H1 (cell line): ENCODE measurements around the gene OR5K2. TPM values are rescaled to one million over a fixed set of nuclear protein-coding genes. Genes with fewer than 3 reads are reported as not detected.

Experiments
- CTCF ChIA-PET: fragments of 300-600 bp; sonication (Branson Sonifier 250); formaldehyde crosslinking; loops from one replicate; lab custom pipeline; 2021; ENCODE audit not compliant: partially characterized antibody; lab: Charles Lee
- POLR2A ChIA-PET: fragments of 300-600 bp; sonication (Branson Sonifier 250); formaldehyde crosslinking; loops from one replicate; lab custom pipeline; 2021; ENCODE audit warnings: inconsistent platforms; ENCODE audit not compliant: partially characterized antibody; lab: Charles Lee
- DNase-seq, 2 experiments: peaks; one replicate each; pipeline versions ENCODE4 v3.0.0 to v3.0.0-alpha.2; 2010 to 2022; ENCODE audit warnings: low spot score in 2 of 2, low read depth in 1 of 2, mixed read lengths in 1 of 2
- FAIRE-seq: peaks from 2 replicates; lab custom pipeline; 2011; peaks lifted over from hg19 to GRCh38; lab: Jason Lieb, UNC
- H2AFZ ChIP-seq: 2 replicates; pipeline ENCODE4 v1.8.1; 2012; ENCODE audit warnings: low read length, inconsistent platforms
- H2AK5ac ChIP-seq: 2 replicates; pipeline ENCODE4 v1.6.1; 2013; ENCODE audit warnings: low read depth, low read length
- H2BK120ac ChIP-seq: replicated peaks from 2 replicates; pipeline ENCODE3; 2013; ENCODE audit warnings: low read depth, low read length, inconsistent platforms
- H2BK12ac ChIP-seq: 2 replicates; pipeline ENCODE4 v1.6.1; 2013; ENCODE audit warnings: low read depth, low read length
- H2BK15ac ChIP-seq: 2 replicates; pipeline ENCODE4 v1.6.1; 2013; ENCODE audit warnings: low read length
- H2BK20ac ChIP-seq: 2 replicates; pipeline ENCODE4 v1.6.1; 2013; ENCODE audit warnings: low read length
- H2BK5ac ChIP-seq: 2 replicates; pipeline ENCODE4 v1.6.1; 2013; ENCODE audit warnings: low read depth, low read length
- H3K14ac ChIP-seq: 2 replicates; pipeline ENCODE4 v1.6.1; 2013; ENCODE audit warnings: inconsistent platforms; ENCODE audit not compliant: insufficient read length
- H3K18ac ChIP-seq: 2 replicates; pipeline ENCODE4 v1.6.1; 2013; ENCODE audit warnings: low read length; ENCODE audit errors: extremely low read depth
- H3K23ac ChIP-seq: 2 replicates; pipeline ENCODE4 v1.6.1; 2013; ENCODE audit warnings: inconsistent platforms; ENCODE audit not compliant: insufficient read length
- H3K23me2 ChIP-seq: 2 replicates; pipeline ENCODE4 v1.6.1; 2013; ENCODE audit warnings: low read depth, low read length
- H3K27ac ChIP-seq: 2 replicates; pipeline ENCODE4 v1.6.1; 2011; ENCODE audit warnings: low read depth, low read length, inconsistent platforms
- H3K27me3 ChIP-seq, 4 experiments: replicated peaks in 1 of 4; 1 replicate in 1 of 4; 2 replicates in 3 of 4; pipeline versions ENCODE4 v1.6.1 to v1.8.1; 2011 to 2013; ENCODE audit warnings: low read length in 3 of 4, mild to moderate bottlenecking in 3 of 4, inconsistent platforms in 2 of 4, mixed read lengths in 2 of 4, moderate library complexity in 1 of 4; ENCODE audit not compliant: control insufficient read depth in 3 of 4, insufficient read depth in 3 of 4; ENCODE audit errors: extremely low read depth in 1 of 4
- H3K36me3 ChIP-seq, 4 experiments: 2 replicates each; pipeline versions ENCODE4 v1.6.1 to v1.8.1; 2011 to 2013; ENCODE audit warnings: mild to moderate bottlenecking in 4 of 4, low read length in 3 of 4, moderate library complexity in 2 of 4, control low read depth in 1 of 4, inconsistent platforms in 1 of 4; ENCODE audit not compliant: insufficient read depth in 4 of 4, control insufficient read depth in 2 of 4
- H3K4ac ChIP-seq: replicated peaks from 2 replicates; pipeline ENCODE3; 2013; ENCODE audit warnings: low read length, low read depth, mixed read lengths, inconsistent platforms; ENCODE audit not compliant: insufficient read length
- H3K4me1 ChIP-seq, 4 experiments: replicated peaks in 1 of 4; 1 replicate in 1 of 4; 2 replicates in 3 of 4; pipeline versions ENCODE4 v1.6.1 to v1.8.1; 2011 to 2013; ENCODE audit warnings: low read length in 3 of 4, inconsistent platforms in 2 of 4, mixed read lengths in 1 of 4; ENCODE audit not compliant: insufficient read depth in 4 of 4, control insufficient read depth in 3 of 4
- H3K4me2 ChIP-seq, 2 experiments: 2 replicates each; pipeline versions ENCODE4 v1.6.1 to v1.8.1; 2011 to 2013; ENCODE audit warnings: low read depth in 2 of 2, low read length in 2 of 2, control low read depth in 1 of 2, inconsistent platforms in 1 of 2, mild to moderate bottlenecking in 1 of 2; ENCODE audit not compliant: insufficient read depth in 1 of 2
- H3K4me3 ChIP-seq, 4 experiments: fragments of 200-600, 300-600 bp in 1 of 4; sonication (generic), shearing (Covaris generic), sonication (Bioruptor Twin) in 1 of 4; 2 replicates each; pipeline versions ENCODE4 v1.5.1 to v1.8.1; 2011 to 2016; ENCODE audit warnings: low read length in 4 of 4, low read depth in 3 of 4, control low read depth in 2 of 4, inconsistent platforms in 2 of 4, mild to moderate bottlenecking in 2 of 4, mixed read lengths in 1 of 4, moderate library complexity in 1 of 4; ENCODE audit not compliant: insufficient read depth in 2 of 4; ENCODE audit errors: extremely low read depth in 1 of 4
- H3K56ac ChIP-seq: replicated peaks from 2 replicates; pipeline ENCODE3; 2013; ENCODE audit warnings: low read depth, mild to moderate bottlenecking, mixed read lengths, low read length, inconsistent platforms; ENCODE audit not compliant: insufficient read length
- H3K79me1 ChIP-seq: 2 replicates; pipeline ENCODE4 v1.6.1; 2013; ENCODE audit warnings: low read depth, low read length, control low read depth
- H3K79me2 ChIP-seq, 2 experiments: 2 replicates each; pipeline versions ENCODE4 v1.6.1 to v1.8.1; 2012 to 2013; ENCODE audit warnings: low read length in 2 of 2, mild to moderate bottlenecking in 2 of 2, inconsistent platforms in 1 of 2; ENCODE audit not compliant: insufficient read depth in 2 of 2, control insufficient read depth in 1 of 2
- H3K9ac ChIP-seq, 4 experiments: replicated peaks in 1 of 4; 1 replicate in 1 of 4; 2 replicates in 3 of 4; pipeline versions ENCODE4 v1.6.1 to v1.8.1; 2011 to 2013; ENCODE audit warnings: low read depth in 3 of 4, low read length in 3 of 4, control low read depth in 2 of 4, mild to moderate bottlenecking in 2 of 4, moderate library complexity in 2 of 4, inconsistent platforms in 1 of 4; ENCODE audit errors: extremely low read depth in 1 of 4
- H3K9me3 ChIP-seq, 2 experiments: 2 replicates each; pipeline versions ENCODE4 v1.6.1 to v1.8.1; 2012 to 2013; ENCODE audit warnings: mild to moderate bottlenecking in 2 of 2, moderate library complexity in 2 of 2, control low read depth in 1 of 2, inconsistent platforms in 1 of 2, low read depth in 1 of 2, low read length in 1 of 2, mixed read lengths in 1 of 2; ENCODE audit not compliant: insufficient read depth in 2 of 2
- H4K20me1 ChIP-seq, 2 experiments: replicated peaks in 1 of 2; 2 replicates each; pipeline versions ENCODE3 to v1.8.1; 2011 to 2013; ENCODE audit warnings: inconsistent platforms in 2 of 2, low read length in 2 of 2, mild to moderate bottlenecking in 1 of 2; ENCODE audit not compliant: insufficient read depth in 2 of 2, control insufficient read depth in 1 of 2
- H4K5ac ChIP-seq: 2 replicates; pipeline ENCODE4 v1.6.1; 2013; ENCODE audit warnings: low read length, low read depth, mixed read lengths, inconsistent platforms; ENCODE audit not compliant: insufficient read length
- H4K8ac ChIP-seq: 2 replicates; pipeline ENCODE4 v1.8.0; 2013; ENCODE audit warnings: mild to moderate bottlenecking, moderate library complexity, low read length, inconsistent platforms; ENCODE audit not compliant: insufficient read depth; ENCODE audit errors: extremely low read depth
- H4K91ac ChIP-seq: replicated peaks from 2 replicates; pipeline ENCODE3; 2013; ENCODE audit warnings: low read length, mixed read lengths, inconsistent platforms; ENCODE audit not compliant: insufficient read length
- JUN ChIP-seq: IDR thresholded peaks from 2 replicates; pipeline ENCODE4 v1.6.1; 2011; ENCODE audit warnings: low read depth, mild to moderate bottlenecking, improper control_type of control experiment, low read length
- SIRT6 ChIP-seq: IDR thresholded peaks from one replicate; pipeline ENCODE4 v1.7.1; 2012; ENCODE audit warnings: low read length, inconsistent platforms
- USF2 ChIP-seq: IDR thresholded peaks from 2 replicates; pipeline ENCODE4 v1.6.1; 2011; ENCODE audit warnings: low read length, improper control_type of control experiment
- WGBS, 2 experiments: shearing (Covaris generic) in 1 of 2; methylation state at CpG; one replicate each; pipeline versions ENCODE4 v1.1.6 to v1.1.7; 2013 to 2015; ENCODE audit warnings: low lambda C conversion rate in 2 of 2, mixed read lengths in 2 of 2, inconsistent platforms in 1 of 2, low coverage in 1 of 2, missing lambda C conversion rate in 1 of 2; ENCODE audit not compliant: insufficient replicate concordance in 2 of 2, insufficient coverage in 1 of 2, insufficient read length in 1 of 2; ENCODE audit errors: extremely low coverage in 1 of 2, missing lambda C conversion rate in 1 of 2; 5-methylcytosine and 5-hydroxymethylcytosine counted together
- polyA plus RNA-seq, 7 experiments: library from polyadenylated mRNA; depleted of rRNA in 3 of 7; stranded (reverse) in 5 of 7; unstranded in 2 of 7; fragments of >200 nt in 5 of 7; fragments of 200-250 nt in 2 of 7; gene quantifications; 1 replicate in 5 of 7; 2 replicates in 1 of 7; 4 replicates in 1 of 7; pipeline versions ENCODE4 v1.2.1 to v1.2.3, GENCODE V29; 2011 to 2013; ENCODE audit warnings: missing spikeins in 2 of 7, mixed read lengths in 2 of 7
- total RNA-seq: library from RNA; stranded (reverse); fragmentation: NEBNext Ultra II Directional; extraction: Animal tissue kit (Norgen Biotek cat#: 25700); gene quantifications from 2 replicates; pipeline ENCODE4 v1.2.1, GENCODE V29; 2021

The OR5K2 gene
- total and polyA plus RNA-seq, 2 of the 8 experiments (the other 6 are each of a cell fraction or from before 2014, with no cell fraction given), result not detected

- Histone ChIP-seq H3K23ac (no peak overlapping the region), H3K27me3 (no peaks in the 10 kb centered on the region), H3K79me1 (no peaks in the 10 kb centered on the region), H3K14ac (no peak overlapping the region), H3K27ac (no peak overlapping the region), H3K23me2 (no peaks in the 10 kb centered on the region; the same call in 1 of the 2 replicates), H3K4ac (no peak overlapping the region), H3K9me3 (no peaks in the 10 kb centered on the region), H2BK12ac (no peak overlapping the region), H2BK5ac (no peak overlapping the region), H2BK120ac (no peak overlapping the region), H2BK15ac (no peak overlapping the region), H2AFZ (no peak overlapping the region), H4K5ac (no peak overlapping the region), H4K8ac (no peak overlapping the region), H3K4me2 (no peak overlapping the region), H3K4me1 (no peaks in the 10 kb centered on the region), H3K9ac (no peak overlapping the region), H3K18ac (no peak overlapping the region), H3K79me2 (no peaks in the 10 kb centered on the region), H4K20me1 (no peaks in the 10 kb centered on the region), H2AK5ac (no peak overlapping the region), H3K4me3 (no peak overlapping the region), H3K56ac (no peak overlapping the region), H2BK20ac (no peak overlapping the region), H4K91ac (no peak overlapping the region), H3K36me3 (no peaks in the 10 kb centered on the region)
- no peak for FAIRE-seq
- no peak for DNase-seq
- POLR2A ChIA-PET, result no interaction called here
- 93% methylated on average over 4 of the region's 4 CpGs; no CpG with 5 or more reads in 1 of the 2 experiments for WGBS, 2 experiments
- CTCF ChIA-PET, result no interaction called here
- TF ChIP-seq USF2, result no peak
- no peak for TF ChIP-seq SIRT6
- TF ChIP-seq JUN, result no peak
These were observed 47.1 kb upstream of the OR5K2 start for GRCh38 chr3:98450372-98450771.
